ENCODE results near the gene IGF1R. TPM values are rescaled to one million over a fixed set of nuclear protein-coding genes. Genes with fewer than 3 reads are reported as not detected.

Gene IGF1R
- total and polyA plus RNA-seq, 2 of the 8 experiments (the other 6 are each of a cell fraction or from before 2014, with no cell fraction given) = 32.9 to 109 TPM

- Histone ChIP-seq H3K27ac (ENCODE audit: low read depth, low read length) (no peak overlapping the region), H3K79me1 (ENCODE audit: low read depth, low read length) (peaks cover 3% of the 10 kb centered on the region; the same call in 1 of the 2 replicates), H3K79me2 (ENCODE audit: control insufficient read depth in 1 of 2, insufficient read depth in 2 of 2, low read length in 2 of 2) (no peaks in the 10 kb centered on the region), H3K27me3 (replicated peaks in 1 of 4; ENCODE audit: control insufficient read depth in 3 of 4, extremely low read depth in 1 of 4, insufficient read depth in 3 of 4, low read length in 3 of 4) (no peaks in the 10 kb centered on the region), H4K5ac (ENCODE audit: insufficient read length, low read depth, low read length) (no peak overlapping the region), H3K9me3 (ENCODE audit: insufficient read depth in 2 of 2, low read depth in 1 of 2, low read length in 1 of 2) (no peaks in the 10 kb centered on the region), H3K4me3 (ENCODE audit: extremely low read depth in 1 of 4, insufficient read depth in 2 of 4, low read depth in 3 of 4, low read length in 4 of 4) (no peak overlapping the region), H3K14ac (ENCODE audit: insufficient read length) (no peak overlapping the region), H2AFZ (ENCODE audit: low read length) (no peak overlapping the region), H4K91ac (replicated peaks; ENCODE audit: insufficient read length, low read length) (no peak overlapping the region), H2BK120ac (replicated peaks; ENCODE audit: low read depth, low read length) (no peak overlapping the region), H3K23ac (ENCODE audit: insufficient read length) (no peak overlapping the region), H2BK12ac (ENCODE audit: low read depth, low read length) (no peak overlapping the region), H2AK5ac (ENCODE audit: low read depth, low read length) (no peak overlapping the region), H3K23me2 (ENCODE audit: low read depth, low read length) (no peaks in the 10 kb centered on the region), H2BK5ac (ENCODE audit: low read depth, low read length) (no peak overlapping the region), H4K8ac (ENCODE audit: extremely low read depth, insufficient read depth, low read length) (no peak overlapping the region), H2BK15ac (ENCODE audit: low read length) (no peak overlapping the region), H3K56ac (replicated peaks; ENCODE audit: insufficient read length, low read depth, low read length) (no peak overlapping the region), H3K18ac (ENCODE audit: extremely low read depth, low read length) (no peak overlapping the region), H3K4ac (replicated peaks; ENCODE audit: insufficient read length, low read depth, low read length) (no peak overlapping the region), H4K20me1 (replicated peaks in 1 of 2; ENCODE audit: control insufficient read depth in 1 of 2, insufficient read depth in 2 of 2, low read length in 2 of 2) (peaks cover 2 to 4% of the 10 kb centered on the region in 2 experiments), H3K9ac (replicated peaks in 1 of 4; ENCODE audit: extremely low read depth in 1 of 4, low read depth in 3 of 4, low read length in 3 of 4) (no peak overlapping the region), H3K4me1 (replicated peaks in 1 of 4; ENCODE audit: control insufficient read depth in 3 of 4, insufficient read depth in 4 of 4, low read length in 3 of 4) (no peaks in the 10 kb centered on the region; a peak in 1 of 7 replicates), H3K36me3 (ENCODE audit: control insufficient read depth in 2 of 4, insufficient read depth in 4 of 4, low read length in 3 of 4) (peaks cover 19 to 64% (median 46%) of the 10 kb centered on the region in 4 experiments), H3K4me2 (ENCODE audit: insufficient read depth in 1 of 2, low read depth in 2 of 2, low read length in 2 of 2) (no peak overlapping the region), H2BK20ac (ENCODE audit: low read length) (no peak overlapping the region)
- ChIA-PET CTCF (ENCODE audit: partially characterized antibody) (interaction anchor here (1.4 to 1.6 kb wide), 3 partner anchors 131 to 424 kb away, joined by 3 to 4 read pairs (median 3); no protein-coding TSS in a partner anchor), POLR2A (ENCODE audit: partially characterized antibody) (no interaction called here)
- 94% methylated on average over 7 of the region's 7 CpGs; no CpG with 5 or more reads in 1 of the 2 experiments for WGBS, 2 experiments (ENCODE audit: extremely low coverage in 1 of 2, insufficient coverage in 1 of 2, insufficient read length in 1 of 2, insufficient replicate concordance in 2 of 2, low coverage in 1 of 2, low lambda C conversion rate in 2 of 2, missing lambda C conversion rate in 1 of 2)
- DNase-seq (ENCODE audit: low read depth in 1 of 2, low spot score in 2 of 2) (no peak), FAIRE-seq (no peak)
- TF ChIP-seq ATF2 (IDR thresholded peaks at IDR 0.05; ENCODE audit: low read length) (no peak), SIN3A (conservative IDR thresholded peaks at IDR 0.05 in 1 of 2, IDR thresholded peaks at IDR 0.05 in 1 of 2; ENCODE audit: low read depth in 1 of 2, low read length in 2 of 2) (no peak), RAD21 (IDR thresholded peaks at IDR 0.05 in 1 of 2, conservative IDR thresholded peaks at IDR 0.05 in 1 of 2; ENCODE audit: low read depth in 2 of 2, low read length in 2 of 2) (no peak), KDM1A (IDR thresholded peaks at IDR 0.05; ENCODE audit: borderline replicate concordance, low read length) (no peak), SIRT6 (IDR thresholded peaks at IDR 0.05; ENCODE audit: low read length) (no peak), POLR2AphosphoS5 (IDR thresholded peaks at IDR 0.05; ENCODE audit: low read depth, low read length) (no peak), CREB1 (IDR thresholded peaks at IDR 0.05) (no peak), ASH2L (IDR thresholded peaks at IDR 0.05; ENCODE audit: low read length) (no peak)
These were observed 294.1 kb downstream of the IGF1R start for GRCh38 chr15:98942431-98942830.
